H9 (cell line): ENCODE data around the gene DDX59. TPM values are rescaled to one million over a fixed set of nuclear protein-coding genes. Genes with fewer than 3 reads are reported as not detected.

Experiments used
- DNase-seq: peaks from one replicate; pipeline ENCODE4 v3.0.0-alpha.2; 2017
- H2AFZ ChIP-seq: one replicate; pipeline ENCODE4 v1.6.1; 2013; ENCODE audit warnings: mild to moderate bottlenecking, low read length, control low read depth, moderate library complexity
- H2AK5ac ChIP-seq: 2 replicates; pipeline ENCODE4 v1.6.1; 2013; ENCODE audit warnings: low read length, control low read depth, mixed read lengths; ENCODE audit not compliant: insufficient read length
- H2BK120ac ChIP-seq: one replicate; pipeline ENCODE4 v1.6.1; 2013; ENCODE audit warnings: low read depth, mild to moderate bottlenecking, low read length, control low read depth, inconsistent platforms; ENCODE audit not compliant: poor library complexity, severe bottlenecking
- H2BK12ac ChIP-seq: 2 replicates; pipeline ENCODE4 v1.6.1; 2013; ENCODE audit warnings: low read length, control low read depth, mixed read lengths, low read depth; ENCODE audit not compliant: insufficient read length
- H2BK15ac ChIP-seq: 2 replicates; pipeline ENCODE4 v1.6.1; 2013; ENCODE audit warnings: low read depth, low read length, control low read depth
- H2BK20ac ChIP-seq: one replicate; pipeline ENCODE4 v1.6.1; 2013; ENCODE audit warnings: low read depth, mild to moderate bottlenecking, low read length, control low read depth, inconsistent platforms; ENCODE audit not compliant: poor library complexity, severe bottlenecking
- H2BK5ac ChIP-seq: 2 replicates; pipeline ENCODE4 v1.6.1; 2013; ENCODE audit warnings: low read length, control low read depth, mixed read lengths; ENCODE audit not compliant: insufficient read length
- H3K14ac ChIP-seq: 2 replicates; pipeline ENCODE4 v1.6.1; 2013; ENCODE audit warnings: low read length, control low read depth; ENCODE audit not compliant: insufficient read depth
- H3K18ac ChIP-seq: 2 replicates; pipeline ENCODE4 v1.6.1; 2013; ENCODE audit warnings: low read depth, mild to moderate bottlenecking, mixed read lengths, low read length, control low read depth; ENCODE audit not compliant: insufficient read length
- H3K23ac ChIP-seq: 2 replicates; pipeline ENCODE4 v1.6.1; 2013; ENCODE audit warnings: low read length, control low read depth, mixed read lengths, low read depth; ENCODE audit not compliant: insufficient read length
- H3K23me2 ChIP-seq: 2 replicates; pipeline ENCODE4 v1.6.1; 2013; ENCODE audit warnings: low read depth, mild to moderate bottlenecking, mixed read lengths, low read length, control low read depth; ENCODE audit not compliant: insufficient read length, poor library complexity, severe bottlenecking
- H3K27ac ChIP-seq: 2 replicates; pipeline ENCODE4 v1.5.1; 2013; ENCODE audit warnings: low read length, control low read depth, mixed read lengths, low read depth; ENCODE audit not compliant: insufficient read length
- H3K27me3 ChIP-seq: 2 replicates; pipeline ENCODE4 v1.6.1; 2013; ENCODE audit warnings: low read length, control low read depth, inconsistent platforms; ENCODE audit not compliant: insufficient read depth
- H3K4ac ChIP-seq: 2 replicates; pipeline ENCODE4 v1.6.1; 2013; ENCODE audit warnings: low read depth, mild to moderate bottlenecking, control low read depth, inconsistent platforms, low read length, moderate library complexity
- H3K4me1 ChIP-seq: 2 replicates; pipeline ENCODE4 v1.6.1; 2013; ENCODE audit warnings: low read length, control low read depth, inconsistent platforms; ENCODE audit not compliant: insufficient read depth
- H3K4me2 ChIP-seq: 2 replicates; pipeline ENCODE4 v1.6.1; 2013; ENCODE audit warnings: low read length, control low read depth, mixed read lengths; ENCODE audit not compliant: insufficient read length, insufficient read depth
- H3K56ac ChIP-seq: 2 replicates; pipeline ENCODE4 v1.6.1; 2013; ENCODE audit warnings: low read depth, mild to moderate bottlenecking, mixed read lengths, low read length, control low read depth; ENCODE audit not compliant: insufficient read length
- H3K79me1 ChIP-seq: 2 replicates; pipeline ENCODE4 v1.6.1; 2013; ENCODE audit warnings: low read depth, mild to moderate bottlenecking, moderate library complexity, low read length, control low read depth, inconsistent platforms; ENCODE audit not compliant: insufficient read depth, poor library complexity, severe bottlenecking
- H3K79me2 ChIP-seq: 2 replicates; pipeline ENCODE4 v1.6.1; 2013; ENCODE audit warnings: low read length, control low read depth, inconsistent platforms; ENCODE audit not compliant: insufficient read depth
- H3K9ac ChIP-seq: 2 replicates; pipeline ENCODE4 v1.6.1; 2013; ENCODE audit warnings: low read length, control low read depth, mixed read lengths; ENCODE audit not compliant: insufficient read length; ENCODE audit errors: extremely low read depth
- H3K9me3 ChIP-seq: one replicate; pipeline ENCODE4 v1.6.1; 2013; ENCODE audit warnings: low read depth, low read length, inconsistent platforms; ENCODE audit not compliant: control insufficient read depth
- H3T11ph ChIP-seq: one replicate; pipeline ENCODE4 v1.6.1; 2013; ENCODE audit warnings: mild to moderate bottlenecking, low read length, control low read depth, inconsistent platforms
- H4K20me1 ChIP-seq: one replicate; pipeline ENCODE4 v1.6.1; 2013; ENCODE audit not compliant: control insufficient read depth, insufficient read length, insufficient read depth
- H4K5ac ChIP-seq: 2 replicates; pipeline ENCODE4 v1.6.1; 2013; ENCODE audit warnings: low read depth, mild to moderate bottlenecking, mixed read lengths, low read length, control low read depth; ENCODE audit not compliant: insufficient read length
- H4K8ac ChIP-seq: replicated peaks from 2 replicates; pipeline ENCODE4 v1.6.1; 2013; ENCODE audit warnings: low read length, control low read depth, mixed read lengths, low read depth; ENCODE audit not compliant: insufficient read length
- H4K91ac ChIP-seq: 2 replicates; pipeline ENCODE4 v1.6.1; 2013; ENCODE audit warnings: low read depth, mild to moderate bottlenecking, moderate library complexity, mixed read lengths, low read length, control low read depth; ENCODE audit not compliant: insufficient read length
- H3K27ac Mint-ChIP-seq, 3 experiments: 2 replicates in 2 of 3; 3 replicates in 1 of 3; pipeline ENCODE4 v1.8.0; 2020 to 2021; ENCODE audit warnings: mixed read lengths in 3 of 3, mild to moderate bottlenecking in 1 of 3, moderate library complexity in 1 of 3
- H3K27me3 Mint-ChIP-seq: 2 replicates; pipeline ENCODE4 v1.8.0; 2021; ENCODE audit warnings: low read depth, mild to moderate bottlenecking, moderate library complexity, mixed read lengths
- H3K36me3 Mint-ChIP-seq, 3 experiments: 2 replicates in 2 of 3; 3 replicates in 1 of 3; pipeline ENCODE4 v1.8.0; 2020 to 2021; ENCODE audit warnings: low read depth in 3 of 3, mixed read lengths in 3 of 3; ENCODE audit not compliant: insufficient read depth in 1 of 3
- H3K4me1 Mint-ChIP-seq, 2 experiments: 2 replicates each; pipeline ENCODE4 v1.8.0; 2020; ENCODE audit warnings: mixed read lengths in 2 of 2
- H3K4me3 Mint-ChIP-seq, 2 experiments: 2 replicates in 1 of 2; 3 replicates in 1 of 2; pipeline ENCODE4 v1.8.0; 2020 to 2021; ENCODE audit warnings: mild to moderate bottlenecking in 2 of 2, mixed read lengths in 2 of 2, moderate library complexity in 1 of 2
- H3K9me3 Mint-ChIP-seq, 2 experiments: 2 replicates in 1 of 2; 3 replicates in 1 of 2; pipeline ENCODE4 v1.8.0; 2020; ENCODE audit warnings: mild to moderate bottlenecking in 2 of 2, mixed read lengths in 2 of 2, moderate library complexity in 1 of 2
- CTCF ChIP-seq: fragments of 200-600 bp; sonication (generic); conservative IDR thresholded peaks from 3 replicates; pipeline ENCODE4 v1.8.0; 2021; ENCODE audit warnings: antibody characterized with exemption, mild to moderate bottlenecking
- WGBS: extraction: QIAGEN DNeasy Blood & Tissue Kit; methylation state at CpG from one replicate; pipeline ENCODE4 v1.1.7; 2013; ENCODE audit warnings: missing lambda C conversion rate, low lambda C conversion rate, mixed read lengths; ENCODE audit not compliant: insufficient read length; ENCODE audit errors: extremely low coverage; 5-methylcytosine and 5-hydroxymethylcytosine counted together
- total RNA-seq: library from RNA; stranded (reverse); gene quantifications from 2 replicates; pipeline ENCODE4 v1.2.1, GENCODE V29; 2021

The DDX59 gene
- total RNA-seq, 1 experiment from 2014 or later: 14.0 TPM

GRCh38 chr1:200675588-200675852 is 5.8 kb upstream of the DDX59 start:
- peaks cover 10% of the 10 kb centered on the region in 2 experiments for H3K4me1 Mint-ChIP-seq
- 0 out of 2 replicates have a peak, but pooled peaks cover 2% of the 10 kb centered on the region for H3K4me1 ChIP-seq
- no peaks in the 10 kb centered on the region for H4K20me1 ChIP-seq
- H4K8ac ChIP-seq: no peak overlapping the region
- H3K79me2 ChIP-seq: no peaks in the 10 kb centered on the region
- H3K9ac ChIP-seq: no peak overlapping the region
- H3K9me3 Mint-ChIP-seq: no peaks in the 10 kb centered on the region
- H3K27me3 Mint-ChIP-seq: no peaks in the 10 kb centered on the region
- no peak overlapping the region for H3K27ac Mint-ChIP-seq
- no peak overlapping the region for H2AK5ac ChIP-seq
- no peak overlapping the region for H3K27ac ChIP-seq
- H3K27me3 ChIP-seq: no peaks in the 10 kb centered on the region
- H2BK20ac ChIP-seq: no peak overlapping the region
- H2BK15ac ChIP-seq: no peak overlapping the region
- H3K23ac ChIP-seq: no peak overlapping the region
- no peak overlapping the region for H3T11ph ChIP-seq
- no peak overlapping the region for H2BK12ac ChIP-seq
- H2BK5ac ChIP-seq: no peak overlapping the region
- H3K36me3 Mint-ChIP-seq: no peaks in the 10 kb centered on the region; a peak in 1 of 7 replicates
- no peak overlapping the region for H3K56ac ChIP-seq
- no peak for TF ChIP-seq CTCF
- DNase-seq: no peak
- H3K4me3 Mint-ChIP-seq: no peak overlapping the region
- H3K79me1 ChIP-seq: no peaks in the 10 kb centered on the region
- H4K5ac ChIP-seq: no peak overlapping the region
- no peak overlapping the region for H3K4ac ChIP-seq
- no peak overlapping the region for H3K14ac ChIP-seq
- H2AFZ ChIP-seq: no peak overlapping the region
- no peaks in the 10 kb centered on the region for H3K9me3 ChIP-seq
- H4K91ac ChIP-seq: no peak overlapping the region
- no CpG with 5 or more reads among the region's 4 CpGs for WGBS
- no peak overlapping the region for H3K4me2 ChIP-seq
- H3K18ac ChIP-seq: no peak overlapping the region
- H3K23me2 ChIP-seq: no peaks in the 10 kb centered on the region
- H2BK120ac ChIP-seq: no peak overlapping the region
